NK-92 treated with Interleukin-12 subunit alpha and Interleukin-12 subunit beta, amount 100 ng/mL, for 24 hours (cell line): ENCODE results near the gene SCGB2B2.
A peak's percentile ranks its signal among the peaks of the same experiment; 100 is the strongest.
"Not testable (repeated sequence)": the region's sequence is repeated elsewhere in the genome, so short reads cannot be mapped to it uniquely, and the experiment has no call there.

ENCODE experiments used
- DNase-seq: peaks from one replicate; lab custom pipeline; 2025; lab: John Stamatoyannopoulos, UW

Gene SCGB2B2, protein sequence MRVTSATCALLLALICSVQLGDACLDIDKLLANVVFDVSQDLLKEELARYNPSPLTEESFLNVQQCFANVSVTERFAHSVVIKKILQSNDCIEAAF

DNA sequence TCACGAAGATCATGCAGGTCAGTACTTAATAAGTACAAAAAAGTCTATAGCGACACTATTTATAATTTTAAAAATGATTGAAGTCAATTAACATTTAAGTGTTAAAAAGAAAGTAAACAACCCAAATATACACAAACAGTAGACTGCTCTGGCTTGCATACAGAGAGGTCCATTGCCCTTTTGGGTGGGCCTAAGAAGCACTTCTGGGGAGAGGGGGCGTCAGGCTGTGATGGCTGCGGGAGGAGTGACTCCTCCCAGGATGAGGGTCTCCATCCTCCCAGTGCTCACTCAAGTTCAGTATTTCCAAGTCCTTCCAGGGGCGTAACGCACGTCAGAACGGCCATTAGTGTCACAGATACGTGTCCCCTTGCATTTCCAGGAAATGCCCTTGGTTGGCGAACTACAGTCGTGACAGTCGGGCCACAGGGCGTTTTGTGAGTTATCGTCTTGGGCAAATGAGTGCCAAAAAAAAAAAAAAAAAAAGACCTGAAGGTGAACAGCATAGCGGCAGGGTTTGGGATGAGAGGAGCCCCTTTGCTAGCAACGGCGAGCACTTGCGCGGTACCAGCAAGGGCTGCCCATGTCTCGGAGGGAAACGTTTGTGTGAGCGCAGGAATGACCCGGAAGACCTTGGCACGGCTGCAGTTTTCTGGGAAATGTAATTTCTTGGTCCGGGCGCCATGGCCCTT, at the start of gene SCGB2B2:
Gene SCGB2B2 (minus strand): TSS at position 463 of the 689 bp plus-strand sequence. CDS start 82,596 bp downstream, outside the sequence.
- peak; percentile 83 for DNase-seq

- DNase-seq, result no peak
Observed at GRCh38 chr19:34725400-34725799, 48.4 kb upstream of the SCGB2B2 start.

DNA sequence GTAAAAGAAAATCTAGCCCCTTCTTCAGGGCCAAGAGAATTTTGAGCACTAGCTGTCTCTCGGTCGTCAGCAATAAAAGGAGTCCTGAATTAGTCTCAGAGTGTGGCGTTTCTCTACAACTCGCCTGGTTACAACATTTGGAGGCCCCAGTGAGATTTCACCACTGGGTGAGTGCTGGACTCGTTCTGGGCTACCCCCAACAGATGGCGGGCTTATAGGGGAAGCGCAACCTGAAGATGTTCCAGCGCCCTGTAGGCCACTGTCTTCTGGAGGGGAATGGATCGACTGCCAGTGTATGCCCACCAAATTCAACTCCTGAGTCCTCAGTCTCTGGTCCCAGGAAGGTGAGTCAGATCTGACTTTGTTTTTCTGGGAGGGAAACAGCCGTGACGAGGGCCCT, 45.4 kb upstream of the SCGB2B2 start:
- DNase-seq, result no peak

DNA sequence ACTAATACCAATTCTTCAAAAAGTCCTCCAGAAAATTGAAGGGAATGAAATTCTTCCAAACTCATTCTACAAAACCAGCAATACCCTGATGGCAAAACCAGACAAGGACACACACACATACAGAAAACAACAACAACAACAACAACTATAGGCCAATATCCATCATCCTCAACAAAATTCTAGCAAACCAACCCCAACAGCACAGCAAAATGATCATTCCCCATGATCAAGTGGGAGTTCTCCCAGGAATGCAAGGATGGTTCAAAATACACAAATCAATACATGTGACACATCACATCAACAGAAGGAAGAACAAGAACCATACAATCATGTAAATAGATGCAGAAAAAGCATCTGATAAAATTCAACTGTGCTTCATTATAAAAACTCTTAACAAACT, 38.4 kb upstream of the SCGB2B2 start:
- no peak for DNase-seq

DNA sequence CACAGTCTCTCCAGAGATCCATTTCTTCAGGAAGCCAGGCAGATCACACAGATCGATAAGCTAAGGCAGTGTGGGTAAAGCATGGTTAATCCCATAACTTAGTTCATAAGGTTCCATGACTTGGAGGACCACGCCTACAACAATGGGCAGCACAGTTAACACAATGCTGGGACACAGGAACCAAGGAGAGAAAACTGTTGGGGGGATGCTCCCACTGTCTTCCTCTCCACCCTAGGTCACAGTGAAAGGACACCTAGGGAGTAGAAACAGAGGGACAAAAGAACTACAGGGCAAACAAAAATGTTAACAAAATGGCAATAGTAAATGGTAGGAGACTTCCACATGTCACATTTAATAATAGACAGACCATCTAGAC, 36.3 kb upstream of the SCGB2B2 start:
- no peak for DNase-seq

- no peak for DNase-seq
Observed at GRCh38 chr19:34712395-34713261, 35.7 kb upstream of the SCGB2B2 start.

DNA sequence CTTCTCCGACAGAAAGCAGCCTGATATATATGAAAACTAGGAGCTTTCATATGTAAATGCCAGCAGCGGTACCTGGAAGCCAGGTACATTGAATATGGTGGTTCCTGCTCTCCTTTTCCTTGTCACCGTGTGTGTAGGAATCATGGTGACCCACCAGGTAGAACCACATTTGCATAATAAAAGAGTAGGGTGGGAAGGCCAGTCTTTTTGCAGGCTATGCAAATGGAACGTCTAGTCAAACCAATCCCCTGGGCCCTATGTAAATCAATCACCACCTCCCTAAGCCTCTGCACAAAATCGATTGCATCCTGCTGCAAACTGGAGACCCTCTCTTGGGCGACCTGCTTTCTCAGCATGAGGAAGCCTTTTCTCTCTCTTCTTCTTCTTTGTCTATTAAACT, 34.9 kb upstream of the SCGB2B2 start:
- no peak for DNase-seq

DNA sequence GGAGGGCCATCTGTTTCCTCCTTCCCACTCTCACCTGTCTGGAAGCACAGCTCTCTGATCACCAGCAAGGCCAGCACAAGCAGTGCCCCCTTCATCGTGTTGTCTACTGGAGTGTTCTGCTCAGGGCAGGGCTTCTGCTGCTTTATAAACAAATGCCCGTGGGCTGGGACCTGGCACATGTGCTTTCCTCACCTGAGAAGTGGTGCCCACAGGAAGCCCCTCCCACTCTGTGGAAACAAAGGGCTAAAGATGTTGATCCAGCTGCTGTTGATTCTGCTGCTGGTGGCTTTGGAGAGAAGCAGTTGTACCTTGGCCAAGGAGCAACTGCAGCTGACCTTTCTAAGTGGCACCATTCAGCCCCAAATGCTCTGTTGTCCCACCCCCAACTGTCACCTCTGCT, 30.7 kb upstream of the SCGB2B2 start:
- no peak for DNase-seq

- DNase-seq, result no peak
Observed at GRCh38 chr19:34692549-34692948, 15.6 kb upstream of the SCGB2B2 start.

DNA sequence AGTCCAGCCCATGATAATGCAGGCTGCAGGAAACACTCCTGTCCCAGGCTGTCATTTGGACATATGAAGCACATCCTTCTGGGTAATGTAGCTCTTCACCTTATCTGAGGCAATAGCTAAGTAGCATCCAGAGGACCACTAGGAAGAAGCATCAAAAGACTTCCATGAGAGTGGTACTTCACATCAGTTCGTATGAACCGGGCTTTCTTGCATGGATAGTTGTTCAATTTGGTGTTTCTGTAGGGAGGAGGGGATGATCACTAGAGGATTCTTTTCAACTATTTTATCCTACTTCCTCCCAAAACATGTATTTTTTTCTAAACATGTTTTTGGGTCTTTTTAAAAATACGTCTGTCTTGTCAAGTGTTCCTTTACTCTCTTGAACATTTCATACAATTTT, 13.4 kb upstream of the SCGB2B2 start:
- no peak for DNase-seq

GRCh38 chr19:34688592-34688991, 11.6 kb upstream of the SCGB2B2 start:
- no peak for DNase-seq

DNA sequence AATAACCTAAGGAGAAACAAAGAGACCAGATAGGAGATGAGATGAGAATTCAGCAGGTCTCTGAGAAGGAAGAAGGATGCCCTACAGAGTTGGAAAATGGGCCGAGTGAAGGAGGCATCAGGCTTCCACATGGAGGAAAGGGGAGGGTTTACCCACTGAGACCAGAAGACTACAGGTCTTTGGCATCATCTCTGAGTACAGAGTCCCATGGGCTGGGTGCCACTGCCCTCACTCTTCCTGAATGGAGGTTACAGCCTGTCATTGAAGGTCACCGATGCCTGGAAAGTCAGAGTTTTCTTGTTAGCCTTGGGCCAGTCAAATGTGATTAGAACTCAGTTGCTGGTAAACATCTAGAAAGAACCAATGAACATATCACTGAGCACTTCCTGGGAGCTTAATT, 10.4 kb upstream of the SCGB2B2 start:
- DNase-seq, result no peak

DNA sequence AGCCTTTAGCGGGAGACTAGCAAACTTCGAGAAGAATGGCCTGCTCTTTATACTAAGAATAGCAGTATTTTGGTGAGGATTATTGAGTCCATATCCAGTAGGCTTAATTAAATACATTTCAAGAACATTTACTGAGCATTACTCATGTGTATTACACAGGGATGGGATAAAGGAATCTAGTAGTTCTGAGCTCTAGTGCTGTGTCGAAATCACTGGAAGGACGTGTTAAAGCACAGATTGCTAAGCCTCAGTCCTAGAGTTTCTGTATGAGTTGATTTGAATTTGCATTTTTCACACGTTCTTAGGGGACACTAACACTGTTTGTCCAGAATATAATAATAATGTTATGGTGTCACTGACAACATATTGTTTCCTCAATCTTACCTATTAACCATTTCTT, 9.5 kb upstream of the SCGB2B2 start:
- no peak for DNase-seq

- not testable (repeated sequence) for DNase-seq
Observed at GRCh38 chr19:34685266-34685665, 8.3 kb upstream of the SCGB2B2 start.

DNA sequence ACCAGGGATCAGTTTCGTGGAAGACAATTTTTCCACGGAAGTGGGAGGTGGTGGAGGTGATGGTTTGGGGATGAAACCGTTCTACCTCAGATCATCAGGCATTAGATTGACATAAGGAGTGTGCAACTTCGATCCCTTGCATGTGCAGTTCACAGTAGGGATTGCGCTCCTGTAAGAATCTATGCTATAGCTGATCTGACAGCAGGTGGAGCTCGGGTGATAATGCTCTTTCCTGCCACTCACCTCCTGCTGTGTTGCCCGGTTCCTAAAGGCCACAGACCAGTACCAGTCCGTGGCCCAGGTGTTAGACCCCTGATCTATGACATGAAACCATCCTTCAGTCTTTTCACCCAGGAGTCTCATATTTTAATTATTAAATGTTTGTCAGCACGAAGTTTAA, 4.5 kb upstream of the SCGB2B2 start:
- DNase-seq, result no peak

- no peak for DNase-seq
Observed at GRCh38 chr19:34678421-34678820, 1.5 kb upstream of the SCGB2B2 start.

GRCh38 chr19:34678085-34678412, 1.1 kb upstream of the SCGB2B2 start:
- no peak for DNase-seq

DNA sequence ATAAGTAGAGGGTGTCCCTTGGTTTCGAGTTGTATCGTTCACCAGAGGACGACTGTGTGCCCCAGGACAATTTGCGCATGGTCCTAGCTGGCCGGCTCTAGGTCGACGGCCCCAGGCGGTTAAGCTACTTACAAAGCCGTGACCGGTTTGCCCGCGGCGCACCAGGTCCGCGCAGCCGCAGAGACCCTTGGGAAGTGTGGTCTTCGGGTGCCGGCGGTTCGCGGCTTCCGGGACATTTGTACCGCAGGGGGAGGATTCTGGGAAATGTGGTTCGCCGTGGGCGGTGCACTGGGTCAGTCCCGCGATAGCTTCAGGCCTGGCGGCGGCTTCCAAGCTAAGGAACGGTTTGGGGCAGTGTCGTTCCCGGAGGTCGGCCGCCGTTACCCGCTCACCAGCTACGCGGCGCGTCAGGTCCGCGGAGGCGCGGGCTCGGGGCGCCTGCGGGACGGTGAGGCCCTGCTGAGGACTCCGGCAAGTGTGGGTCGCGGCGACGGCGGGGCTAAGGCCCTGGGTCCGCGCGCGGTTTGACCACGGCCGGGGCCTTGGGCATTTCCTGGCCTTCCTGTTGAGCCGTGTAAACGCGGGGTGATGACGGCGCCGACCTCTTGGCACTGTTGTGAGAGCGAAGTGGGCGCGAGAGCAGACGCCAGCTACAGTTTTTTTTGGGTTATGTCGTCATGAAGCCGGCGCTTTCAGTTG, 576 bp upstream of the SCGB2B2 start, which contains the start of gene ZNF302:
Gene ZNF302 (plus strand): TSS at position 293 of the 699 bp plus-strand sequence. CDS start 1,127 bp downstream, outside the sequence.
- DNase-seq, result peak; percentile 96

DNA sequence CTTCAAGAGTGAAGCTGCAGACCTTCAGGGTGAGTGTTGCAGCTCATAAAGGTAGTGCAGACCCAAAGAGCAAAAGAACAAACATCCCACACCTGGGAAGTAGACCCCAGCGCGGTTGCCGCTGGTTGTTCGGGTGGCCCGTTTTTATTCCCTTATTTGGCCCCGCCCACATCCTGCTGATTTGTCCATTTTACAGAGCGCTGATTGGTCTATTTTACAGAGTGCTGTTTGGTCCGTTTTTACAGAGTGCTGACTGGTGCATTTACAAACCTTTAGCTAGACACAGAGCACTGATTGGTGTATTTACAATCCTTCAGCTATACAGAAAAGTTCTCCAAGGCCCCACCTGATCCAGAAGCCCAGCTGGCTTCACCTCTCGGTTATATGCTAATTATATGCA, 1.0 kb downstream of the SCGB2B2 start:
- no peak for DNase-seq

- DNase-seq, result no peak
Observed at GRCh38 chr19:34675250-34675649, 1.7 kb downstream of the SCGB2B2 start.

GRCh38 chr19:34673590-34673989, 3.4 kb downstream of the SCGB2B2 start:
- no peak for DNase-seq

GRCh38 chr19:34671972-34672371, 5.0 kb downstream of the SCGB2B2 start:
- no peak for DNase-seq

GRCh38 chr19:34669305-34669704, 7.7 kb downstream of the SCGB2B2 start:
- DNase-seq, result no peak
